ENCODE measurements around the gene VRK2. TPM values are rescaled to one million over a fixed set of nuclear protein-coding genes. Genes with fewer than 3 reads are reported as not detected.
A peak's percentile ranks its signal among the peaks of the same experiment; 100 is the strongest.

VRK2 gene
- 14.4 TPM for total RNA-seq

DNA sequence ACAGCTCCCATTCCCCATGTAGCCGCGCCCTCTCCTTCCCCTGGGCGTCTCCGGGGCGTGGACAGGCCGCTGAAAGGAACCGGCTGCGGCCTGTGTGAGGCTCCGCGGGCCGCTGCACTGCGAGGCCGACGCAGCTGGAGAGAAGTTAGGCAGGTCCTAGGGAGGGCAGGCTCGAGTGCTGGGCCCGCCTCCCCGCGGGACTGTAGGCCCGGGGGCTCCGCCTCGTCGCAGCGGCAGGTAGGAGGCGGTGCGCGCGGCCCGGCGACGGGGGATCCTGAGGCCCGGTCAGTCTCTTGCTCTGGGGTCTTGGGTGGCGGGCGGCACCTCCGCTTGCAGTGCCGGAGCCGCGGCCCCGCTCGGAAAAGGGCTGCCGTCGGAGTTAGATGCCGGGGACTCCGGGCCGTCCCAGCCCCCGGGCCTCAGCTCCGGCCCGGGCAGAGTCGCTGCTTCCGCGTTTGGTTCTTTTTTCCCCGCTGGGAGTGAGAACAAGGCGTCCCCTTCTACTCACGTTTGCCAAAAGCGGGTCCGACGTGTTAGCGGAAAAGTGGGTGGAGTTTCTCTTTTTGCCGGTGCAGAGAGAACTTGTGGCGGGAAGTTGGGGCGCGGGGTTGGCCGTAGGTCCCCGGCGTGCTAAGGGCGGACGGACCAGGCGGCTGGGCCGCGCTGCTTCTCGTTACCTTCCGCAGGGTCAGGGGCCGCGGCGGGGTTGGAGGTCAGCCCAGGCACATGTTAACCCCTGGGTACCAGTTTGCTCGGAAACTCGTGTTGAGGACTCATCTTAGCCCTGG, at the start of gene VRK2:
VRK2 (plus strand) TSS at position 222 of the 788 bp plus-strand sequence. CDS start 2,026 bp downstream, outside the sequence.
- peak; percentile 87 for DNase-seq (ENCODE audit: low spot score)

GRCh38 chr2:58006256-58006951, 40.2 kb upstream of the VRK2 start:
- no peak for DNase-seq (ENCODE audit: low spot score)

DNA sequence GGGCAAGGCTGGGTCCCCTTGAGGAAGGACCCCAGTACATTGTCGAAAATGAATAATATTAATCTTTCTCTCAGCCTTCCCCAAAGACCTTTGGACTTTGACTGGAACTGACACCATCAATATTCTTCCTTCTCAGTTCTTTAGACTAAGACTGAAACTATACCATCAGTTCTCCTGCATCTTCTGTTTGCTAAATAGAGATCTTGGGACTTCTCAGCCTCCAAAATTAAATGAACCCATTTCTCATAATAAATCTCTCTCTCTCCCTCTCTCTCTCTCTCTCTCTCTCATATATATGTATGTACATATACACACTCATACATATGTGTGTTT, 39.7 kb upstream of the VRK2 start:
- DNase-seq (ENCODE audit: low spot score), result no peak

DNA sequence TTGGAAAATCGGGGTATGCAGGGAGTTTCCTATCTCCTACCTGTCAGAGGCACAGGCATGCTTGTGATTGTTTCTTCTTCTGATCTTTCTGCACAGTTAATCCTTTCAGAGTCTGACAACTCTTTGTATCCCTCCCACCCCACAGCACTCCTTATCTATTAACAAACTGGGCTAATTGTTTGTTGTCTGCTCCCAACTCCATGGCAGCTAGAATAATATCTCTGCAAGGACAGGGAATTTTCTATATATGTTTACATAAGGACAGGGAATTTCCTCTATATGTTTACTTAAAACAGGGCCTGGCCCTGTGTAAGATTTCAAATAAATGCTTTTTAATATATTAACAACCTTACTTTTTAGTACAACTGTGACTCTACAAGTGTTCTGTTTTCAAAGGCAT, 36.0 kb upstream of the VRK2 start:
- DNase-seq (ENCODE audit: low spot score), result no peak

DNA sequence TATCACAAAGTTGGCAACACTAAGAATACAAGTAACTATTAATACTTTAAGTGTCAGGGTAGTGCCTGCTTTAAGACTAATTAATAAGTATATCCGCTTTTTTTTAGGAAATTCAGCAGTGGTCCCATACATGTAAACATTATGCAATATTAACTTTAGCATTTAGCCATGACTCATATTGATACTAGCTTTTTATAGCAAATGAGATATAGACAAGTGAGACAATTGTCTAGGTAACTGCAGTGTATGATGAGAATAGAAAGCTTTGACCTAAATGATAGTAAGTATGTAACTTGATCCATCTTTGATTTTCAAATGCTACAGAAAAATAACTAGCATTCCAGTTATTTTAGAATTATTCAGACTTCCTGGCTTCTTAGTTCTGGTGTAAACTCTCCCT, 27.4 kb upstream of the VRK2 start:
- DNase-seq (ENCODE audit: low spot score), result no peak

GRCh38 chr2:58025150-58025933, 21.3 kb upstream of the VRK2 start:
- DNase-seq (ENCODE audit: low spot score), result no peak

DNA sequence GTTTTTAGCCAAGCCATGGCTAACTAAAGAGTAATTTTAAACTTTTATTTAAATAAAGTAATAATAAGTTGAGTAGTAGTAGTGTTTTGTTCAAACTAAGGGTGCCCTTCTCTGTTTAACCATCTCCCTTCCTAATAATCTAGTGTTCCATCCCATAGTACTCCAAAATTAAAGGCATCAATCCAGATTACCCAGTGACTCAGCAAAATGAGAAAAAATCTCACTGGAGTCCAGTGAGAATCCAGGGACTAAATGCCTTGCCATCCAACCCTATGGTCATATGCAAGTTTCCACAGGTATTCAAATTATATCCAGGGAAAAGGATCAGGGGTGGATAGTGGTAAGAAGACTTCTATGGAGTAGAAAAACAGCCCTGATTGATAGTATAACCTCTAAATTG, 19.6 kb upstream of the VRK2 start:
- DNase-seq (ENCODE audit: low spot score), result no peak

DNA sequence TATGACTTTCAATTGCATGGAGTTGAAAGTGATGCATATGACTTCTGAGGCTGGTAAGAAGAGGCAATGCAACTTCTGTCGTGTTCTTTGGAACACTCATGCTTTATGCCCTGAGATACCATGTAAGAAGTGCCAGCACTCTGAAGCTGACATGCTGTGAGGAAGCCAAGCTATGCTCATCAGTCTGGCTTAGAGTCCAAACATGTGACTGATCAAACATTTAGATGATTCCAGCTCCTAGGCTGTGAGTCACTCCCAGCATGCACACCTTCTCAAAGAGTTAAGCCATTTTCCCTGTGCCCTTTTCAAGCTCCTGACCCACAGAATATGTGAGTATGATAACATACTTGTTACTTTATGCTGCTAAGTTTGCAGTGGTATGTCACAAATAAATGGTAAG, 15.8 kb upstream of the VRK2 start:
- DNase-seq (ENCODE audit: low spot score), result no peak

GRCh38 chr2:58032016-58032763, 14.4 kb upstream of the VRK2 start:
- DNase-seq (ENCODE audit: low spot score), result no peak

DNA sequence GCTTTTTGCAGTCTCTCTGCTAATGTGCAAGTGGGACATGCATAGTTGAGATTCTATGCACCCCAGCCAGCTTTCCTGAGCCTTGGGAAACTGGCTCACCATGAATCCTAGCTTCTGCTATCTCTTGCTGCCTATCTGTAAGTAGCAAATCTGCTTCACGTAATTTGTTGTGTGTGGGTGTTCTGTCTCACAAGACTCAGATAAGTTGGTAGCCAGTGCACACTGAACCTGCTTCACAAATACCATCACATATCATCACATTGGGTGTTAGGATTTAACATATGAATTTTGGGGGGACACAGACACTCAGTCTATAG, 13.9 kb upstream of the VRK2 start:
- no peak for DNase-seq (ENCODE audit: low spot score)

DNA sequence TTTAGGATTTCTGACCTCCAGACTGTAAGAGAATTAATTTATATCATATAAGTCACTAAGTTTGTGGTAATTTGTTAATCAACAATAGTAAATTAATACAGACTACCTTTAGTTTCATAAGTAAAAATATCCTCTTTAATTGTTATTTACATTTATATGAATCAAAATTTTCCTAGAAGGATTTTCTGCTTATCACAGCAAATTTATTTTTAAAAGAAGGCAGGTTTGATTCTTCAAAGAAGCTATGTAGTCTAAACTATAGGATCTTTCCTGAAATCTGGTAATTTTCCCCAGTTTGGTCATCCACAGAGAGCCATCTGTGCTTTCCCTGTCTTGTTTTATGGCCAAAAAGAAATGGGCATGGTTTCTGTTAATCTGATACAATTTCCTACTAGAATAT, 13.1 kb upstream of the VRK2 start:
- DNase-seq (ENCODE audit: low spot score), result no peak

- DNase-seq (ENCODE audit: low spot score), result no peak
Measured at GRCh38 chr2:58035352-58035751, 11.3 kb upstream of the VRK2 start.

DNA sequence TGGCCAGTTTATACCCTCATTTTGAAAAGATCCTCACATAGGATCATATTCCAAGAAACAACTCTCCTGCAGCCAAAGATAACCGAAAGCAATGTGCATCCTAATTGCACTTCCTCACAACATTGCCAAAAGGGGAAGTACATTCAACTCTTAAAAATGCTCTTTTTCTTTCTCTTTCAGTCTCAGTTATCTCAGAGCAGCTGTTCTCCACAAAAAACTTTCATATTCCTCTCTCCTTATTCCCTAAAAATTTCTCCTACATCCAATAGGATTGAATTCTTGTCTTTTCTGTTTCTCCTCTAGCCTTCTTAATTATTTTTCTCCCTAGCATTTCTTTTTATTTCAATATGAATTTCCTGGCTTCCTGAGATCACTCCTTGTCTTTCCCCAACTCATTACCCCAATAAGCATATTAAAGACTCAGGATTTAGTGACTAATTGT, 7.4 kb upstream of the VRK2 start:
- DNase-seq (ENCODE audit: low spot score), result no peak

GRCh38 chr2:58042486-58042970, 4.1 kb upstream of the VRK2 start:
- DNase-seq (ENCODE audit: low spot score), result no peak

GRCh38 chr2:58044145-58044544, 2.5 kb upstream of the VRK2 start:
- DNase-seq (ENCODE audit: low spot score), result no peak

- DNase-seq (ENCODE audit: low spot score), result no peak
Measured at GRCh38 chr2:58045580-58046334, 849 bp upstream of the VRK2 start.

- DNase-seq (ENCODE audit: low spot score), result no peak
Measured at GRCh38 chr2:58046335-58046584, 346 bp upstream of the VRK2 start.

- no peak for DNase-seq (ENCODE audit: low spot score)
Measured at GRCh38 chr2:58047373-58047935, 848 bp downstream of the VRK2 start.

DNA sequence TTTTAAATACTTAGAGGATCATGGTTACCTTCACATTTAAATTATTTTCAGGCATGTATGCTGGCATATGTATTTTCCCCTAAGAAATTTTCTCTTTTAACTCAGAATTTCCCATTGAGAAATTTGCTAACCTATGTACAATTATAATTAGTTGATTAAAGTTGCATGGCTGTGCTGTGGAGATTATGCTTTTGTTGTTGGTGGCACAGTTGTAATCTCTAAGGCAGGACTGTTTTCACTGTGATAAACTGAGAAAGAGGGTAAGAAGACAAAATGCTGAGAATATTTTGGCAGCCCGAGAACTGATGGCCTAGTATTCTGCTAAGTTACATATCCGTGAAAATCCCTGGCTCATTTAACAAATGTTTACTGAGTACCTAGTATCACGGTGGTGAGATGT, 1.4 kb downstream of the VRK2 start:
- DNase-seq (ENCODE audit: low spot score), result no peak

DNA sequence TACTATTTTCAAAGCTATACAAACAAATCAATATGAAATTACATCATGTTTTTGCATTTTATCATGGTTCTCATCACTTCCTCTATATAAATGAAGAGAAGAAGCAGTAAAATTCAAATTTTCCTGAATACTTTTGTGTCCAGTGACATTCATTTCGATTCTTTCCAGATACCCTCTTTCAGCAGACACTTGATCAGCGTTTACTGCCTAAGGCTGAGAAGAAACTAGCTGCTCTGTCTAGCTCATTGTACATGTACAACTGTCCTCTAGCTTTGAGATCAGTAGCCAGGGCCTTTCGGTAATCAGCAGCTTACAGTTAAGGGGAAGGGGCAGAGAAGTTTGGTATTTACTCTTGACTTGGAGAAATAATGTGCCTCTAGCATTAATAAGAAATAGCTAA, 4.8 kb downstream of the VRK2 start:
- DNase-seq (ENCODE audit: low spot score), result no peak

GRCh38 chr2:58052978-58053377, 6.4 kb downstream of the VRK2 start:
- no peak for DNase-seq (ENCODE audit: low spot score)
